Fibroblast of the aortic adventitia (primary cell): ENCODE measurements around the gene BATF2. TPM values are rescaled to one million over a fixed set of nuclear protein-coding genes. Genes with fewer than 3 reads are reported as not detected.
"Not testable (repeated sequence)": the region's sequence is repeated elsewhere in the genome, so short reads cannot be mapped to it uniquely, and the experiment has no call there.

Experiments
- DNase-seq: peaks from one replicate; pipeline ENCODE4 v3.0.0-alpha.2; 2010; ENCODE audit warnings: low read depth
- H3K4me3 ChIP-seq: 2 replicates; pipeline ENCODE4 v1.5.1; 2011; ENCODE audit warnings: low read depth, mild to moderate bottlenecking, control low read depth, low read length, moderate library complexity
- CTCF ChIP-seq: IDR thresholded peaks from 2 replicates; pipeline ENCODE4 v1.5.1; 2011; ENCODE audit warnings: mild to moderate bottlenecking, low read length, control low read depth, inconsistent platforms; ENCODE audit not compliant: insufficient read depth
- total RNA-seq: library from RNA; depleted of rRNA; stranded (reverse); fragments of >200 nt; gene quantifications from 2 replicates; pipeline ENCODE4 v1.2.3, GENCODE V29; 2012; ENCODE audit warnings: low replicate concordance

BATF2 gene
- total RNA-seq, 1 donor: 0.45 TPM

- H3K4me3 ChIP-seq: no peak overlapping the region
- DNase-seq: no peak
- TF ChIP-seq CTCF: no peak
These were observed 7.4 kb downstream of the BATF2 start for GRCh38 chr11:64989416-64989815.

GRCh38 chr11:64987998-64988854 lies 8.5 kb downstream of the BATF2 start:
- no peak for DNase-seq
- no peak for TF ChIP-seq CTCF
- H3K4me3 ChIP-seq: no peak overlapping the region

GRCh38 chr11:64983339-64983738 lies 13.4 kb downstream of the BATF2 start:
- not testable (repeated sequence) for DNase-seq

GRCh38 chr11:64976651-64977050 lies 20.1 kb downstream of the BATF2 start:
- H3K4me3 ChIP-seq: no peak overlapping the region
- DNase-seq: no peak

More at GRCh38 chr11:64983339-64983738, 13.4 kb downstream of the BATF2 start:
- not testable (repeated sequence) for H3K4me3 ChIP-seq

GRCh38 chr11:64974124-64974523 lies 22.6 kb downstream of the BATF2 start:
- no peak for DNase-seq
- H3K4me3 ChIP-seq: no peak overlapping the region
- TF ChIP-seq CTCF: no peak

More at GRCh38 chr11:64976651-64977050, 20.1 kb downstream of the BATF2 start:
- TF ChIP-seq CTCF: no peak

- peak within 1 kb of the TSS; percentile 41 for H3K4me3 ChIP-seq
- DNase-seq: peak; percentile 61
- no peak for TF ChIP-seq CTCF
These were observed 25.1 kb downstream of the BATF2 start, which contains the start of gene MAJIN for GRCh38 chr11:64971421-64972233. Gene MAJIN, minus strand, starts transcription at chr11:64972108. Its CDS starts 12,703 bp downstream, at chr11:64959405.

- no peak for DNase-seq
- TF ChIP-seq CTCF: no peak
- H3K4me3 ChIP-seq: no peak overlapping the region
These were observed 26.0 kb downstream of the BATF2 start for GRCh38 chr11:64970731-64971151.
